ENCODE data around the gene ZNF117.
"Not testable (repeated sequence)": the region's sequence is repeated elsewhere in the genome, so short reads cannot be mapped to it uniquely, and the experiment has no call there.

GRCh38 chr7:65025023-65025422, 34.2 kb upstream of the ZNF117 start:
- TF ChIP-seq, protein P1, sequence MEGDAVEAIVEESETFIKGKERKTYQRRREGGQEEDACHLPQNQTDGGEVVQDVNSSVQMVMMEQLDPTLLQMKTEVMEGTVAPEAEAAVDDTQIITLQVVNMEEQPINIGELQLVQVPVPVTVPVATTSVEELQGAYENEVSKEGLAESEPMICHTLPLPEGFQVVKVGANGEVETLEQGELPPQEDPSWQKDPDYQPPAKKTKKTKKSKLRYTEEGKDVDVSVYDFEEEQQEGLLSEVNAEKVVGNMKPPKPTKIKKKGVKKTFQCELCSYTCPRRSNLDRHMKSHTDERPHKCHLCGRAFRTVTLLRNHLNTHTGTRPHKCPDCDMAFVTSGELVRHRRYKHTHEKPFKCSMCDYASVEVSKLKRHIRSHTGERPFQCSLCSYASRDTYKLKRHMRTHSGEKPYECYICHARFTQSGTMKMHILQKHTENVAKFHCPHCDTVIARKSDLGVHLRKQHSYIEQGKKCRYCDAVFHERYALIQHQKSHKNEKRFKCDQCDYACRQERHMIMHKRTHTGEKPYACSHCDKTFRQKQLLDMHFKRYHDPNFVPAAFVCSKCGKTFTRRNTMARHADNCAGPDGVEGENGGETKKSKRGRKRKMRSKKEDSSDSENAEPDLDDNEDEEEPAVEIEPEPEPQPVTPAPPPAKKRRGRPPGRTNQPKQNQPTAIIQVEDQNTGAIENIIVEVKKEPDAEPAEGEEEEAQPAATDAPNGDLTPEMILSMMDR (IDR thresholded peaks at IDR 0.05): not testable (repeated sequence)
- not testable (repeated sequence) for TF ChIP-seq POLR2A (IDR thresholded peaks at IDR 0.05)

All from testis (tissue), 2 donors.